ENCODE measurements around the gene PTPRD.

GRCh38 chr9:8916771-8917170, 1696.0 kb downstream of the PTPRD start:
- TF ChIP-seq CTCF (IDR thresholded peaks at IDR 0.05) (no peak), POLR2A (IDR thresholded peaks at IDR 0.05) (no peak)

Measured in ovary (tissue), 3 donors.